ENCODE results near the gene OR10R2. TPM values are rescaled to one million over a fixed set of nuclear protein-coding genes. Genes with fewer than 3 reads are reported as not detected.

Gene OR10R2
- total RNA-seq, 2 experiments from 2014 or later, result not detected

Other genes starting within 250 kb of the OR10R2 start
- gene CD1A, start 217.8 kb upstream of the OR10R2 start, total RNA-seq, result not detected
- not detected for gene CD1C, start 182.3 kb upstream of the OR10R2 start, total RNA-seq
- not detected for gene CD1B, start 140.7 kb upstream of the OR10R2 start, total RNA-seq
- gene CD1E, start 118.3 kb upstream of the OR10R2 start, total RNA-seq, result not detected
- gene OR10T2, start 72.8 kb upstream of the OR10R2 start, total RNA-seq, result not detected
- not detected for gene OR10K2, start 46.0 kb upstream of the OR10R2 start, total RNA-seq
- not detected for gene OR10K1, start 10.4 kb upstream of the OR10R2 start, total RNA-seq
- not detected for gene OR6Y1, start 82.2 kb downstream of the OR10R2 start, total RNA-seq
- gene OR6P1, start 98.4 kb downstream of the OR10R2 start, total RNA-seq, result not detected
- not detected for gene OR10X1, start 107.7 kb downstream of the OR10R2 start, total RNA-seq
- not detected for gene OR10Z1, start 133.0 kb downstream of the OR10R2 start, total RNA-seq
- gene SPTA1, start 214.5 kb downstream of the OR10R2 start, total RNA-seq, result under 1 TPM in 1 of 2 experiments, not detected in 1; 0.10 TPM
- gene OR6K2, start 228.4 kb downstream of the OR10R2 start, total RNA-seq, result not detected
- gene OR6K3, start 248.5 kb downstream of the OR10R2 start, total RNA-seq, result not detected

All from activated CD4-positive, alpha-beta memory T cell treated with anti-CD3 and anti-CD28 coated beads for 36 hours (primary cell).